ENCODE results near the gene TTPAL.

Gene TTPAL

GRCh38 chr20:44450903-44451450 lies 24.7 kb upstream of the TTPAL start:
- Mint-ChIP-seq H3K27ac (no peak overlapping the region), H3K36me3 (peaks cover 3% of the 10 kb centered on the region), H3K27me3 (peaks cover 5% of the 10 kb centered on the region), H3K4me3 (no peak overlapping the region), H3K4me1 (no peaks in the 10 kb centered on the region), H3K9me3 (no peaks in the 10 kb centered on the region)
- ATAC-seq (ENCODE audit: low read depth) (no peak), DNase-seq (ENCODE audit: low spot score in 2 of 2) (no peak)

GRCh38 chr20:44454306-44454963 lies 21.2 kb upstream of the TTPAL start:
- no peak for ATAC-seq (ENCODE audit: low read depth)
- H3K27me3 Mint-ChIP-seq: peaks cover 3% of the 10 kb centered on the region
- no peak overlapping the region for H3K27ac Mint-ChIP-seq
- H3K4me1 Mint-ChIP-seq: no peaks in the 10 kb centered on the region
- no peak overlapping the region for H3K4me3 Mint-ChIP-seq
- DNase-seq (ENCODE audit: low spot score in 2 of 2): no peak
- no peaks in the 10 kb centered on the region for H3K9me3 Mint-ChIP-seq
- no peaks in the 10 kb centered on the region for H3K36me3 Mint-ChIP-seq

GRCh38 chr20:44455126-44455525 lies 20.5 kb upstream of the TTPAL start:
- ATAC-seq (ENCODE audit: low read depth): no peak
- Mint-ChIP-seq H3K27me3 (peaks cover 3% of the 10 kb centered on the region), H3K4me1 (no peaks in the 10 kb centered on the region), H3K36me3 (no peaks in the 10 kb centered on the region), H3K9me3 (no peaks in the 10 kb centered on the region), H3K27ac (no peak overlapping the region), H3K4me3 (no peak overlapping the region)
- DNase-seq (ENCODE audit: low spot score in 2 of 2): no peak

GRCh38 chr20:44456611-44457010 lies 19.1 kb upstream of the TTPAL start:
- peaks cover 1% of the 10 kb centered on the region for H3K27me3 Mint-ChIP-seq
- no peaks in the 10 kb centered on the region for H3K4me1 Mint-ChIP-seq
- no peaks in the 10 kb centered on the region for H3K9me3 Mint-ChIP-seq
- no peak for DNase-seq (ENCODE audit: low spot score in 2 of 2)
- ATAC-seq (ENCODE audit: low read depth): no peak
- no peak overlapping the region for H3K27ac Mint-ChIP-seq
- H3K36me3 Mint-ChIP-seq: no peaks in the 10 kb centered on the region
- no peak overlapping the region for H3K4me3 Mint-ChIP-seq

GRCh38 chr20:44457016-44457415 lies 18.7 kb upstream of the TTPAL start:
- DNase-seq (ENCODE audit: low spot score in 2 of 2) (no peak), ATAC-seq (ENCODE audit: low read depth) (no peak)
- Mint-ChIP-seq H3K9me3 (no peaks in the 10 kb centered on the region), H3K27ac (no peak overlapping the region), H3K36me3 (no peaks in the 10 kb centered on the region), H3K4me1 (no peaks in the 10 kb centered on the region), H3K27me3 (peaks cover 1% of the 10 kb centered on the region), H3K4me3 (no peak overlapping the region)

- Mint-ChIP-seq H3K36me3 (no peaks in the 10 kb centered on the region), H3K9me3 (no peaks in the 10 kb centered on the region), H3K4me3 (no peak overlapping the region), H3K27ac (no peak overlapping the region), H3K4me1 (no peaks in the 10 kb centered on the region), H3K27me3 (no peaks in the 10 kb centered on the region)
- DNase-seq (ENCODE audit: low spot score in 2 of 2) (no peak), ATAC-seq (ENCODE audit: low read depth) (no peak)
Observed at GRCh38 chr20:44459271-44459670, 16.4 kb upstream of the TTPAL start.

- Mint-ChIP-seq H3K4me3 (no peak overlapping the region), H3K27ac (no peak overlapping the region), H3K36me3 (no peaks in the 10 kb centered on the region), H3K4me1 (no peaks in the 10 kb centered on the region), H3K9me3 (no peaks in the 10 kb centered on the region), H3K27me3 (no peaks in the 10 kb centered on the region)
- ATAC-seq (ENCODE audit: low read depth) (no peak), DNase-seq (ENCODE audit: low spot score in 2 of 2) (no peak)
Observed at GRCh38 chr20:44460795-44461141, 14.9 kb upstream of the TTPAL start.

- ATAC-seq (ENCODE audit: low read depth) (no peak), DNase-seq (ENCODE audit: low spot score in 2 of 2) (no peak)
- Mint-ChIP-seq H3K27me3 (no peaks in the 10 kb centered on the region), H3K9me3 (no peaks in the 10 kb centered on the region), H3K4me3 (no peak overlapping the region), H3K4me1 (no peaks in the 10 kb centered on the region), H3K27ac (no peak overlapping the region), H3K36me3 (no peaks in the 10 kb centered on the region)
Observed at GRCh38 chr20:44461142-44461802, 14.4 kb upstream of the TTPAL start.

GRCh38 chr20:44461803-44462174 lies 13.9 kb upstream of the TTPAL start:
- no peak for ATAC-seq (ENCODE audit: low read depth)
- H3K9me3 Mint-ChIP-seq: no peaks in the 10 kb centered on the region
- no peak overlapping the region for H3K27ac Mint-ChIP-seq
- no peak for DNase-seq (ENCODE audit: low spot score in 2 of 2)
- H3K4me1 Mint-ChIP-seq: no peaks in the 10 kb centered on the region
- no peaks in the 10 kb centered on the region for H3K36me3 Mint-ChIP-seq
- H3K4me3 Mint-ChIP-seq: no peak overlapping the region
- H3K27me3 Mint-ChIP-seq: no peaks in the 10 kb centered on the region

- Mint-ChIP-seq H3K27ac (no peak overlapping the region), H3K9me3 (no peaks in the 10 kb centered on the region), H3K4me1 (no peaks in the 10 kb centered on the region), H3K36me3 (no peaks in the 10 kb centered on the region), H3K27me3 (peaks cover 3% of the 10 kb centered on the region), H3K4me3 (no peak overlapping the region)
- ATAC-seq (ENCODE audit: low read depth): no peak
- no peak for DNase-seq (ENCODE audit: low spot score in 2 of 2)
Observed at GRCh38 chr20:44463466-44463865, 12.2 kb upstream of the TTPAL start.

GRCh38 chr20:44464514-44464913 lies 11.2 kb upstream of the TTPAL start:
- no peaks in the 10 kb centered on the region for H3K4me1 Mint-ChIP-seq
- H3K27ac Mint-ChIP-seq: no peak overlapping the region
- no peak for DNase-seq (ENCODE audit: low spot score in 2 of 2)
- ATAC-seq (ENCODE audit: low read depth): no peak
- no peak overlapping the region for H3K4me3 Mint-ChIP-seq
- peaks cover 6% of the 10 kb centered on the region for H3K27me3 Mint-ChIP-seq
- no peaks in the 10 kb centered on the region for H3K9me3 Mint-ChIP-seq
- H3K36me3 Mint-ChIP-seq: no peaks in the 10 kb centered on the region

- no peaks in the 10 kb centered on the region for H3K9me3 Mint-ChIP-seq
- no peak overlapping the region for H3K27ac Mint-ChIP-seq
- DNase-seq (ENCODE audit: low spot score in 2 of 2): no peak
- H3K36me3 Mint-ChIP-seq: no peaks in the 10 kb centered on the region
- no peak for ATAC-seq (ENCODE audit: low read depth)
- H3K4me1 Mint-ChIP-seq: no peaks in the 10 kb centered on the region
- H3K27me3 Mint-ChIP-seq: peaks cover 6% of the 10 kb centered on the region
- H3K4me3 Mint-ChIP-seq: no peak overlapping the region
Observed at GRCh38 chr20:44465001-44465560, 10.6 kb upstream of the TTPAL start.

- DNase-seq (ENCODE audit: low spot score in 2 of 2) (no peak), ATAC-seq (ENCODE audit: low read depth) (no peak)
- H3K27me3 Mint-ChIP-seq: peaks cover 6% of the 10 kb centered on the region
- no peak overlapping the region for H3K27ac Mint-ChIP-seq
- H3K4me1 Mint-ChIP-seq: no peaks in the 10 kb centered on the region
- no peaks in the 10 kb centered on the region for H3K36me3 Mint-ChIP-seq
- no peaks in the 10 kb centered on the region for H3K9me3 Mint-ChIP-seq
- no peak overlapping the region for H3K4me3 Mint-ChIP-seq
Observed at GRCh38 chr20:44467289-44467883, 8.3 kb upstream of the TTPAL start.

GRCh38 chr20:44468044-44468782 lies 7.5 kb upstream of the TTPAL start:
- Mint-ChIP-seq H3K4me3 (no peak overlapping the region), H3K27me3 (peaks cover 7% of the 10 kb centered on the region), H3K4me1 (no peaks in the 10 kb centered on the region), H3K36me3 (no peaks in the 10 kb centered on the region), H3K27ac (no peak overlapping the region), H3K9me3 (no peaks in the 10 kb centered on the region)
- ATAC-seq (ENCODE audit: low read depth) (no peak), DNase-seq (ENCODE audit: low spot score in 2 of 2) (no peak)

All from memory B cell (primary cell).